ENCODE results near the gene NEAT1. TPM values are rescaled to one million over a fixed set of nuclear protein-coding genes. Genes with fewer than 3 reads are reported as not detected.

NEAT1 gene
- total RNA-seq, 4 donors from 2014 or later = 537 to 773 (median 608) TPM

DNA sequence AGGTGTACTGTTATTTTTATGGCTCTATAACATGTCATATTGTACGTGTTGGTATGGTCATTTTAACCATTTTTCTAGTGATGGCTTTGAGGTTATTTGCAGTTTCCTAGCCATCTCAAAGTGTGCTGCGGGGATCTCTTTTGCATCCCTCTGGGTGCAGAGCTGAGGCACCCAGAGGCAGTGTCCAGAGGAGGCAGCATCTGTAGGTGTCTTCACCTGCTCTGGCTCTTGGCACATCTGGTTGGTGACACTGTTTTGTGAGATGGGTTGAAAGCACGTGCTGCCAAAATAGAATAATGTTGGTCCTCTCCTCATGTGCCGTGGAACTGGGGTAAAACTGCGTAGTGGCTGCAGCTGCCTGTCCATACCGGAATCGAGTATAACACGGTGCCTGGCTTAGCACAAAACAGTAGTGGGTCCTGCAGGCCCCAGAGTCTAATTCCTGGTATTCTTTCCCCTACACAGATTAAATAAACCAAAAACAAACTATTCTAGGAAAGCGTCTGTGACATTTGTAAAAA is 12.9 kb downstream of the NEAT1 start:
- TF ChIP-seq, protein P1, sequence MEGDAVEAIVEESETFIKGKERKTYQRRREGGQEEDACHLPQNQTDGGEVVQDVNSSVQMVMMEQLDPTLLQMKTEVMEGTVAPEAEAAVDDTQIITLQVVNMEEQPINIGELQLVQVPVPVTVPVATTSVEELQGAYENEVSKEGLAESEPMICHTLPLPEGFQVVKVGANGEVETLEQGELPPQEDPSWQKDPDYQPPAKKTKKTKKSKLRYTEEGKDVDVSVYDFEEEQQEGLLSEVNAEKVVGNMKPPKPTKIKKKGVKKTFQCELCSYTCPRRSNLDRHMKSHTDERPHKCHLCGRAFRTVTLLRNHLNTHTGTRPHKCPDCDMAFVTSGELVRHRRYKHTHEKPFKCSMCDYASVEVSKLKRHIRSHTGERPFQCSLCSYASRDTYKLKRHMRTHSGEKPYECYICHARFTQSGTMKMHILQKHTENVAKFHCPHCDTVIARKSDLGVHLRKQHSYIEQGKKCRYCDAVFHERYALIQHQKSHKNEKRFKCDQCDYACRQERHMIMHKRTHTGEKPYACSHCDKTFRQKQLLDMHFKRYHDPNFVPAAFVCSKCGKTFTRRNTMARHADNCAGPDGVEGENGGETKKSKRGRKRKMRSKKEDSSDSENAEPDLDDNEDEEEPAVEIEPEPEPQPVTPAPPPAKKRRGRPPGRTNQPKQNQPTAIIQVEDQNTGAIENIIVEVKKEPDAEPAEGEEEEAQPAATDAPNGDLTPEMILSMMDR (IDR thresholded peaks at IDR 0.05; ENCODE audit: low read depth) = no peak

DNA sequence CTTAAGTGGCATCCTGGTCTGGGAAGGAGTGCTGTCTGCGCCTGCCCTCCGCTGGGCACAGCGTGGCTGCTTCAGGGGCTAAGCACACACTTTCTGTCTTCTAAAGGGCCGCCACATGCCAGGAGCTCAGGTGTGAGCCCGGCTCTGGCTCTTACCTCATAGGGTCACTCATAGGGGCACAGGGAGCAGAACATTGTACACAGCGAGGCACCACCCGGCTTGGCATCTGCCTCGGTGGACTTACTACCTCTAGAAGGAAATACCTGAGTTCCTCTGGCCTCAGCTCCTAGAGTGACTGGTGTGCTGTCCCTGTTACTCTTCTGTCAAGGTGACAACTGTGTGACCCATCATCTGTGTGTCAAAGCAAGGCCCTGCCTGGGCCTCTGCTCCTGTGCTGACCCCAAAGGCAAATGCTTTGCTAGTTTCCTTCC is 13.4 kb downstream of the NEAT1 start:
- TF ChIP-seq, protein P1 (IDR thresholded peaks at IDR 0.05; ENCODE audit: low read depth) = no peak

DNA sequence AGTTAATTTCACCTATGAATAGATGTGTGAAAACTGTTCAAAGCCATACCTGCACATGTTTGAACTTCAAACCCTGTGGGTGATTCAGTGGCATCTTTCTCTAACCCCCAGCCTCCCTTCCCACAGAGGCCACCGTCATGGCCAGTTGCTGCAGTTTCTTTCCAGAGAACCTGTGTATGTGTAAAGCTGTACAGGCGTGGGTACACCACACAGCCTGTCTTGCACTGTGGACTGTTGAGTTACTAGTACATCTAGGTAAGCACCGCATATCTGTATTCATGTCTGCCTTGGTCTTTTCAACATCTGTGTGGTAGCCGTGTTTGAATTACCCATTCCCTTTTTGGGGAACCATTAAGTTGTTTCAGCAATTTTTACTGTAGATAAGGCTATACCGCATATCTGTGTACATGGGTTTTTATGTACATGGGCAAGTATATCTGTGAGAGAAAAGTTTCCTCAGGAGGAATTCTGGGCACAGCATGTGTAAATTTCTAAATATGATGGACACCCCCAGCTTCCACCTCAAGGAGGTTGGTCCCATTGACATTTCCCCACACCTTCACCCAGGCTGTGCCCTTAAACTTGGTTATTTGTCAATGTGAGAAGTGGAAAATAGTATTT is 13.9 kb downstream of the NEAT1 start:
- TF ChIP-seq, protein P1 (IDR thresholded peaks at IDR 0.05; ENCODE audit: low read depth) = no peak

DNA sequence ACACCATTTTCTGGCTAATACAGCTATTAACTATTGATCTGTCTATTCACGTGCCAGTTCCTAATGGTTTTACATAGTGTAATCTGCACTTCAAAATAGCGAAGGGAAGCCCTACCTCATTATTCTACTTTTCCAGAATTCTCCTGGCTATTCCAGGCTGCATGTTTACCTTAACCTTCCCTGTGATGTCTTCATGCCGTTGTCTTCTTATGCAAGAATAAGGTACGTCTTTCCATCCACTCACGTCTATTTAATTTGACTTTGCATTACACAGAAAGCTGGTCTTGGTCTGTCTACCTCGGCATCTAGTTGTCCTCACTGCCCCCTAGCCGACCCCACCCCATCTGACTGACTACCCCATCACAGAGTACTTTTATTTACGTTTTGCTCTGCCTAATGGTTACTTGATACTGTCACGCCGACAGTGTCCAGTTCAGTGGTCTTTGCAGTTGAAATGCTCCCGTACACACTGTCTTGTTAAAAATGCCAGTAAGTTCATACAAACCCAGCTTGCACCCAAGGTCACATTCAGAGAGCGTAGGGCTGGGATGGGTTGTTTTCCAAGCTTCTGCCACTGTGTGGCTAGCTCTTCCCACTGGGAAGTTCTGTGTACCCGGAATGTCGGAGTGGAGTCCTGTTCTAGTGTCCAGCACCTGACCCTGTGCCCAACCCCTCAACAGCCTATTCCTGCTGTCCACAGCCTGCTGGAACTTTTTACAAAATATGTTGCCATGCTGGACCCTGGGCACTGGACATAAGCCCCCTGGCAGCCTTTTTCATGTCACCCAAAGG is 15.0 kb downstream of the NEAT1 start:
- TF ChIP-seq, protein P1 (IDR thresholded peaks at IDR 0.05; ENCODE audit: low read depth) = no peak

DNA sequence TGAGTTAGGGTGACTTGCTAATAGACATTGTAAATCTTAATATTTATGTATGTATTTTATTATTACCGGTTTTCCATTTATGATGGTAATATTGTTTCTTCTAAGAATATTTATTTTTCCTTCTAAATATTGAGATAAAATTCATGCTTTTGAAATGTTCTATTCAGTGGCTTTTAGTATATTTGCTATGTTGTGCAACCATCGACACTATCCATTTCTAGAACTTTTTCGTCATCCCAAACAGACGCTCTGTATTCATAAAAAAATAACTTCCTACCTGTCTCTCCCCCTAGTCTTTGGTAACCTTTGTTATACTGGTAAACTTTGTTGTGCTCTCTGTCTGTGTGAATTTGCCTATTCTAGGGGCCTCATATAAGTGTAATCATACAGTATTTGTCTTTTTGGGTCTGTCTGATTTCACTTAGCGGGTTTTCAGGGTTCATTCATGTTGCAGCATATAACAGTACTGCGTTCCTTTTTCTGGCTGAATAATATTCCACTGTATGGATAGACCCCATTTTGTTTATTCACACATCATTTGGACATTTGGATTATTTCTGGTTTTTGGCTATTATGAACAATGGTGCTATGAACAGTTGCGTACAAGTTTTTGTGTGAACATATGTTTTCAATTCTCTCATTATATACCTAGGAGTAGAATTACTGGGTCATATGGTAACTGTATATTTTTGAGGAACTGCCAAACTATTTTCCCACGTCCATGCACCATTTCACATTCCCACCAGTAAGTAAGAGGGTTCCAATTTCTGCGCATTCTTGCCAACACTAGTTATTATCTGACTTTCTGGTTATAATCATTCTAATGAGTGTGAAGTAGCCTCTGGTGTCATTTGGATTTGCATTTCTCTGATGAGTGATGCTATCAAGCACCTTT is 15.9 kb downstream of the NEAT1 start:
- TF ChIP-seq, protein P1 (IDR thresholded peaks at IDR 0.05; ENCODE audit: low read depth) = no peak

DNA sequence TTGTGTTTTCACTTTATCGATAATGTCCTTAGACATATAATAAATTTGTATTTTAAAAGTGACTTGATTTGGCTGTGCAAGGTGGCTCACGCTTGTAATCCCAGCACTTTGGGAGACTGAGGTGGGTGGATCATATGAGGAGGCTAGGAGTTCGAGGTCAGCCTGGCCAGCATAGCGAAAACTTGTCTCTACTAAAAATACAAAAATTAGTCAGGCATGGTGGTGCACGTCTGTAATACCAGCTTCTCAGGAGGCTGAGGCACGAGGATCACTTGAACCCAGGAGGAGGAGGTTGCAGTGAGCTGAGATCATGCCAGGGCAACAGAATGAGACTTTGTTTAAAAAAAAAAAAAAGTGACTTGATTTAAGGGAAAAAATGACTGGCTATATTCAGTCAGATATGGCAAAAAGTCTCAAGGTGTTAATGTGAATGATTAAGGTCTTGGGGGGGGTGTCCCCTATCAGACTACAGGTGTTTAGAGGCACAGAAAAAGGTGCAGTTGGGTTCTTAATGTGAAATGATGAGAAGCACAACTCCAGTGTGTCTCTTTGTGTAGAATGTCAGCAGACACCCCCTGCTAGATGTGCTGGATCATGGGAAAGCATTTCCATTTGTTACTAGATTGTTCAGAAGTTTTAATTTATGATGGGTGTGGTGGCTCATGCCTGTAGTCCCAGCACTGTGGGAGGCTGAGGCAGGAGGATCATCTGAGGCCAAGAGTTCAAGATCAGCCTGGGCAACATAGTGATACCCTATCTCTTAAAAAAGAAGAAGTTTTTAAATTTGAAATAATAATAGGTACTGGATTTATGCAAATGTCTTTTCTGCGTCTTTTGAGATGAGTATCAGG is 17.0 kb downstream of the NEAT1 start:
- TF ChIP-seq, protein P1 (IDR thresholded peaks at IDR 0.05; ENCODE audit: low read depth) = no peak
